NOMO-1 treated with dmso at 0.1 percent for 144 hours (cell line): ENCODE measurements around the gene TCF4.

Experiments used
- DNase-seq: peaks from one replicate; lab custom pipeline; 2025; ENCODE audit not compliant: unreplicated experiment; lab: John Stamatoyannopoulos, UW

TCF4 gene

DNA sequence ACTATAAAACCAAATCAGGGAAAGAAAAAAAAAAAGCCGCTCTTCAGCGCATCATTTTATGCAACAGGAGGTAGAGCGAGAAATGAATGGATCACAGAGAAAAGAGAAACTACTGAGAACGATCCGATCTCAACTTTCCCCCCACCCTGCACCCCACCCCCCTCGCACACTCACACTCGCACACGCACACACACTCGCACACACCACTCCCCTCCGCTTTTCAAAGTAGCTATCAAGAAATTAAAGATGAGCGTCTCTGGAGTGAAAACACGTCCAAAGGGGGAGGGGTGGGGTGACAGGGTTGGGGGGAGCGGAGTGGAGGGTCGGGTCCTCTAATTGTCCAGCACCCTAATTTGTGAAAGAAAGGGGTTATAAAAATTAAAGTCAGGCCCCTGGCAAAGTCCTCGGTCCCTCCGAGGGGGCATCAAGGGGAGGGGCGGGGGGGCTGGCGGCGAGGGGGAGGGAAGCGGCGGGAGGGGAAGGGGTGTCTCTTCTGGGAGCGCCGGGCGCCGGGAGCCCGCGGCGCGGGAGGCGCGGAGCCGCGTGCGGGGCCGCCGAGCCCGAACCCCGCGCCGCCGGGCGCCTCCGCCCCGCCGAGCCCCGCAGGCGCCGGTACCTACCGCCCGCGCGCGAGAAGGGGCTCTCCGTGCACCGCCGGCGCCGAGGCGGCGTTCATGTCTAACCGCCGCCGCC, 428 bp downstream of the TCF4 start:
- no peak for DNase-seq

DNA sequence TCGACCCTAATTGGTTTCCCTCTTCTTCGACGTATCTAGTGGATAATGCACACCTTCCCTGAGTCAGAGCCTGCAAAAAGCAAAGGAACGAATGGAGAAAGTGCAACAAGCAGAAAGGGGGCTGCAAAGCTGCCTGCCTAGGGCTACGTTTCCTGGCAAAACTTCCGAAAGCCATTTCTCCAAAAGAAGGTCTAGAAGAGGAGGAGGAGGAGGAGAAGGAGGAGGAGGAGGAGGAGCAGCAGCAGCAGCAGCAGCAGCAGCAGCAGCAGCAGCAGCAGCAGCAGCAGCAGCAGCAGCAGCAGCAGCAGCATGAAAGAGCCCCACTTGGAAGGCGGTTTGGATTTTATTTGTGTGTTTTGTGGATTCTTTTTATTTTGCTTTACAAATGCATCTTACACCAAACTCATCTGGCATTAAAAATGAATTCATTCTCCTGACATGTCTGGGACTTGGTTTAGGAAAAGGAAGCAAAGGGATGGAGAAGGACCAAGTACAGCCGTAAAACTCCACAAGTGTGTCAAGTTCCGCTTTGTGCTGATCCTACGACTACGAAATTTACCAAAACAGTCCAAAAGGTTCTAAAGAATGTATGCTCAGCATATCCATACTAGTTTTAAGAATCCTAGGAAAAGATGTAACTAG, 2.0 kb downstream of the TCF4 start:
- no peak for DNase-seq

- no peak for DNase-seq
Observed at GRCh38 chr18:55585065-55585919, 2.7 kb downstream of the TCF4 start.

- no peak for DNase-seq
Observed at GRCh38 chr18:55584201-55584600, 3.8 kb downstream of the TCF4 start.

DNA sequence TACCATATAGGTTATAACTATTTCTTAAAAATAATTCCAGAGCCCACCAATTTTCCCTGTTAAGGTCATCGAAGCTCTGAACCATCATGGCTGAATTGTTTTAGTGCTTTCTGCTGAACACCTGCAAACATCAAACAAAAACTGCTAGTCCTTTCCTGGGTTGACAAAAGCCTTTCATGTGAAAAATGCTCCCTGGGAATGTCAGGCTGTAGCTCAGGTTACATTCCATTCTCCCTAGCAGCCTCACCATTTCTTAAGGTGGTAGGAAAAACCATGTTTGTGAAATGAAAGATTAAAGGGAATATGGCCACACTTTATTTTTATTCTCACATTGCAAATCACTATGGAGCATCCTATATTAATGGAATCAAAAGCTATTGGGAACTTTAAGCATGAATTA, 5.7 kb downstream of the TCF4 start:
- DNase-seq, result no peak

- no peak for DNase-seq
Observed at GRCh38 chr18:55579501-55580270, 8.3 kb downstream of the TCF4 start.

DNA sequence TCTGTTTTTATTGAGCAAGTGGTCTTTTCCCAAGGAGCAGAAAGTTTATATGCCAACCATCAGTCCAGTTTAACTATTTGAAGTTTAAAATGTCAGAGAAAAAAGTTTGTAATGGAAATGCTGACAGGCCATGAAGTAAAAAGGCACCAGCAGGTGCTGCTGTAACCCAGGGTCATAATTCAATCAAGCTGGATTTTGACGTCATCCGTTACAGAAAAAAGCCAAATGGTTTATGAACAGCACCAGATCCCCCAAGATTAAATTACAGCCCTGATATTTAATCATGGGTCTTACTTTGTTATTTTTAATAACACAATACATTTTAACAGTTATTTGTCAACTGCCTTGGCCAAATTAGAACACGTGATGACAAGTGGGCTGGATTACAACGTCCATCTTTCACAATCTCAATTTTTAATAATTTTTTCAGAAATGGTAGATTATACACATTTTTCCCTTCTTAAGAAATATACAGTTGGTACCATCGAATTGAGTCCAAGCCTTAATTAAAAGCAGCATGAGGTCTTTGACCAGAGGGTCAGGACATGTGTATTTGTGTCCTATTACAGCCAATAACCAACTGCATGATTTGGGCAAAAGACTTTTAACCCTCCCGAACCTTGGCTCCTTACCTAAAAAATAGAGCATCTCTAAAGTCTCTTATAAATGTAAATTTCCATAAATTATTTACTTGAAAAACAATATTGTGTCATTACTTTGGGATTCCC, 10.0 kb downstream of the TCF4 start:
- DNase-seq, result no peak

DNA sequence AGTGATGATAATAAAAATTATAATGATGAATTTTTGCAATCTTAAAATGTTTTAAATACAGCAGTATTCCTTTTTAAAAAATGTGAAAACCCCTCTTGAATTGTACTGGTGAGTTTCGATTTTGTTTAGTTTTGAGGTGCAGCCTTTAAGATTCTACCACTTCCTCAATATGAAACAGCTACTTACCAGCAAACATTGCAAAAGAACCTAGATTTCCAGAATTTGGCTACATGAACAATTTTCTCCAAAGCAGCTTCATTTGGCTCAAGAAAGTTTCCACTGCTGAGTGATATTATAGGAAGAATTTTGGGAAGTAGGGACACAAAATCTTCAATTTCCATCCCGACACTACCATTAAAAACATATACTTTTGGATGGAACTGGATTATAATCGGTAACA, 12.0 kb downstream of the TCF4 start:
- peak; percentile 36 for DNase-seq

DNA sequence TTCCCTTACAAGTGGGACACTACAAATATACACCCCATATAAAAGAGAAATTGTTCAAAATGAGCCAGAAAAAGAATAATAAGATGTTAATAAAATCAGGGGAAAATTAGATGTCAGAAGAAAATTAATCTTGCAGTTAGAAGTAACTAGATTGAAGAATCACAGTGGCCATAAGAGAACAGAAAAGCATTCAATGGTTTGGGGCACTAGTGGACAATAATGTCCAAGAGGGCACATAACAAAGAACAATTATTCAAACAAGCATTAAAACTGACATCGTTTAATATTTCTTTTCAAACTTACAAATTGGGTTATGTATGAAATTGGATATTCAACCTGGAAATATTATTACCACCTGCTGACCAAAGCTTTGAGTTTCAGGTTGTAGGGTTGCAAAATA, 12.9 kb downstream of the TCF4 start:
- DNase-seq, result no peak

- no peak for DNase-seq
Observed at GRCh38 chr18:55573386-55573785, 14.6 kb downstream of the TCF4 start.

DNA sequence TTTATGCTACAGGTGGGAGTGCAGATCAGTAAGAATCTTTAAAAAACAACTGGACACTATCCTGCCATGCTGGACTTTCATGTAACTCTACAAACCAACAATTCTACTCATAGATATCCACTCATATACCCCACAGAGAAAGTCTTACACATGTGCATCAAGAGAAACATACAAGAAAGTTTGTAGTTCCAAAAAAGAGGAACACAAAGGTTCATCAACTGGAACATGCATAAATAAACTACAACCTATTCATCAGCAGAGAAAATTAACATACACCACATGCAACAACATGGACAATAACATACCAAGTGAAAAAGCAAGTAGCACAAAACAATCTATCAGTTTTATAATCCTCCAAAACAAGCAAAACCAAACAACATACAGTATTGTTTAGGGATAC, 17.0 kb downstream of the TCF4 start:
- no peak for DNase-seq

DNA sequence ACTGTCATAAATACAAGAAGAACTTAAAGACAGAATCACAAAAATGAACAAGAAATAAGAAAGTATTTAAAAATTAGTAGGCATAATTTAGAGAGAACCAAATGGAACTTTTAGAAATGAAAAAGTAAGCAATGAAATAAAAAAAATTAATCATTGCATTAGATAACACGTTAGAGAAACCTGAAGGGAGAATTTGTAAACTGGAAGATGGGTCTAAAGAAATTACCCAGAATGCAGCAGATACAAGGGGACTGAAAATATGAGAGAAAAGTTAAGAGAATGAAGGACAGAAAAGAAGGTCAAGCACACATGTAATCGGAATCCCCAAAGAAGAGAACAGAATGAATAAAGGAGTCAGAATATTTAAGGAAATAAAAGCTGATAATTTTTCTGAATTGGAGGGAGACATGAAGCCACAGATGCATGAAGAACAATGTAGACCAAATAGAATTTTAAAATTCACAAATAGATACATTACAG, 21.5 kb downstream of the TCF4 start:
- DNase-seq, result no peak

GRCh38 chr18:55559739-55560138, 28.3 kb downstream of the TCF4 start:
- DNase-seq, result no peak

DNA sequence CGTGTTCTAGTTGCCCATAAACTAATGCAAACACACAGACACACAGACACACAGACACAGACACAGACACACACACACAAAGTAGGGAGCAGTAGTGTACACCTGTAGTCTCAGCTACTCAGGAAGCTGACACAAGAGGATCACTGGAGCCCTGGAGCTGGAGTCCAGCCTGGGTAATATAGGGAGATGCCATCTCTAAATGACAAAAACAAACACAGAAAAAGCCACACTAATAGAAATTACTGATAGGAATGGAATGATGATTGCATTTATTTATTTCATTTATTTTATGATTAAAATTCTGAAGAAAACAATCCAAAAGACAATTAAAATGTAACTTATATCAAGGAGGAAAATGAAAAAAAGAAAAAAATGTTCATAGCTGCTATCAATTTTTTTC, 30.8 kb downstream of the TCF4 start:
- DNase-seq, result no peak

DNA sequence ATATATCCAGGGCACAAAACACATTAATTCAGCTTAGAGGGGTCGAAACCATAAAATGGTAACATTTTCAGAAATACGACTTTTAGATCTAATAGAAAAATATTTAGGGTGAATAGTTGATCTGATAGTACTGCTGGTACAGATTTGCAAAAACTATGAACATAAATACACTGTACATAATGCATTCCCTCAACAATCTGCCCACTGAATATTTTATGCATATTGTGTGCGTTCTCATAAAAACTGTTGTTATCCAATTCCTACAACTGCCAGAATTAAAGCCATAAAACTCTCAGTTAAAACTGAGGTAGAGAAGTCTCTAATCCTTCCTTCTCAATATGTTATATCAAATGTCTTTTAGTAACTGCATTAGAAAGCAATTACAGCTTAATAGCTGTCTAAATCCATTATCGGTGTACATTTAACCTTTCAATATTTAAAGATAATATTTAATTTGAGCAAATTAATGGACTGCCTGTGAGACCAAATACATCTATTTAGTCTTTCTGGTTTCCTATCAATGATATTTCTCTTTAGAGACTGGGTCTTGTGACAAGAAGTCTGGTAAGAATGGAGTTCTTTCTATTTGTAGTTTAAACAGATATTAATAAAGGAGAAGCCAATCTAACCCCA, 32.5 kb downstream of the TCF4 start:
- DNase-seq, result no peak

DNA sequence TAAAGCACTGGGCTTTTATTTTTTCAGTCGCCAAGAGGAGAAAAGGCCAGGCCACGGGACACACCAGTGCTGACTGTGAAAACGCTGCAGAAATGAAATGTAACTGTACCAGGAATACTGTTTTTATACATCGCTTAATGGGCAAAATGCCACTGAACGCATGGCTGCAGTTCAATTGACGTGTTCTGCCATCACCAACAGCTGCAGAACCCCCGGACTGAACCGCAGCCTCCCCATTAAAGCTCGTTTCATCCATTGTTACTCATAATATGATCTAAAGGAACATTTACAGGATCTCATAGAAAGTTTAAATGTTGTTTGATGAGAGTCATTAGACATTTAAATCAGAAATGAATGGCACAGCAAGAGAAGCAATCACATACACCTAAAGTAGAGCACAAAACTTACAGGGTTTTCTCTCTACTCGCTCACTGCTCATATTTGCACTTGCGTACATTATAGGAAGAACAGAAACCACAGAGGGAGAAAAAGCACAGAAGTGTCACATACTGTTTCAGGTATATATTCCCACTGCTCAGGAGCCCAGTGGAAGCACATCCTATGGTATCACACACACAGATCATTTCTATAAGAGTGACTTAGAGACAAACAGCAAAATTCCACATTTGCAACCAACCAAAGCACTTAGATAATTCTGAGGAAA, 35.3 kb downstream of the TCF4 start:
- no peak for DNase-seq

- DNase-seq, result no peak
Observed at GRCh38 chr18:55551227-55551626, 36.8 kb downstream of the TCF4 start.

- no peak for DNase-seq
Observed at GRCh38 chr18:55550471-55550870, 37.5 kb downstream of the TCF4 start.

GRCh38 chr18:55549474-55550104, 38.4 kb downstream of the TCF4 start:
- no peak for DNase-seq
